GM18517 (cell line): ENCODE measurements around the gene RASGRP2.
"Not testable (repeated sequence)": the region's sequence is repeated elsewhere in the genome, so short reads cannot be mapped to it uniquely, and the experiment has no call there.

Source experiments
- ATAC-seq: cut with Tn5 transposase; IDR thresholded peaks from one replicate; pipeline ENCODE4 v1.9.1; 2021; ENCODE audit warnings: mild to moderate bottlenecking, moderate library complexity; ENCODE audit not compliant: unreplicated experiment

RASGRP2 gene

DNA sequence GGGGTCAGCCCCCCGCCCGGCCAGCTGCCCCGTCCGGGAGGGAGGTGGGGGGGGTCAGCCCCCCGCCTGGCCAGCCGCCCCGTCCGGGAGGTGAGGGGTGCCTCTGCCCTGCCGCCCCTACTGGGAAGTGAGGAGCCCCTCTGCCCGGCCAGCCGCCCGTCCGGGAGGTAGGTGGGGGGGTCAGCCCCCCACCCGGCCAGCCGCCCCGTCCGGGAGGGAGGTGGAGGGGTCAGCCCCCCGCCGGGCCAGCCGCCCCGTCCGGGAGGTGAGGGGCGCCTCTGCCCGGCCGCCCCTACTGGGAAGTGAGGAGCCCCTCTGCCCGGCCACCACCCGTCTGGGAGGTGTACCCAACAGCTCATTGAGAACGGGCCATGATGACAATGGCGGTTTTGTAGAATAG lies 42.0 kb downstream of the RASGRP2 start:
- not testable (repeated sequence) for ATAC-seq

DNA sequence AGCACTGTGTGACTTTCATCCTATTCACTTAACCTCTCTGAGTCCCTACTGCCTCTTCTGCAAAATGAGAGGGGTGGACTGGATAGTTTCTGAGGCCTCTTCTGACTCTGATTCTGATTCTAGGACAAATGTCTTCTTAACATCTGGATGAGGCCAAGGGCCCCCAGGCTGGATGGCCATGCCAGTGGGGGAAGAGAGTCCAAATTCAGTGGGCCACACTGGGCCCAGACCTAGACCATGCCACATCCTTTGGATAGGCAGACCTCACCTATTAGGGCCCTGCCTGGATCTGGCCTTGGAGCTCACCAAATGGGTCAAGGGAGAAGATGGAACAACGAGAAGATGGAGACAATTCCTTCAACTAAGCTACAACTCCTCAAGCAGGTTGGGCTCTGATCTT lies 45.5 kb downstream of the RASGRP2 start:
- ATAC-seq, result no peak

DNA sequence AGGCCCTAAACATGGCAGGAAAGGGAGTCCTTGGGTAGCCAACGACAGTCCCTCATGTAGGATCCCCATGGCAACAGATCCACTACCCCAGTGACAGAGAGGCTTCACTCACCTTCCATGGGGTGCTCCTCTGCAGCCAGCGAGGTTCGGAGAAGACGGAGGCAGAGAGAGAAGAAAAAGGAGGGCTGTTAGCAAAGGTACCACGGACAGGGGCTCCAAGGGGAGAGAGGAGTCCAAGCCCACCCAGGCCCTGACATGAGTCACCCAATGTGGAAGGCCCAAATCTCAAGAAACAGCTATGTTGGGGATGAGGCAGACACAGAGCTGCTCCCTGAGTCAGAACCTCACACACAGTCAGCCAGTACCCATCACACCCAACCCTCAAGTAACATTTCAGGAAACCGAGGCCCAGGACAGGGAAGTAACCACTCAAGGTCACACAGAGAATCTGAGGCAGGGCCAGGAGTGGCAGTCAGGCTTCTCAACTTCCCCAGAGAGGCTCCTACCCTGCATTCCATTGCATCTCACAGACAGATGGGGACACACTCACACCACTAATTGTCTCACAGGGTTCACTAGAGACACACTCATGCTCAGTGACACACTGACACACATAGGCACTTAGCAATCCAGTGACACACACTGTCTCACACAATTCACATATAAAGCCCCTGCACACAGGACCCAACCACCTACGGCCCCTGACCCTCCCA lies 46.1 kb downstream of the RASGRP2 start:
- ATAC-seq, result no peak

DNA sequence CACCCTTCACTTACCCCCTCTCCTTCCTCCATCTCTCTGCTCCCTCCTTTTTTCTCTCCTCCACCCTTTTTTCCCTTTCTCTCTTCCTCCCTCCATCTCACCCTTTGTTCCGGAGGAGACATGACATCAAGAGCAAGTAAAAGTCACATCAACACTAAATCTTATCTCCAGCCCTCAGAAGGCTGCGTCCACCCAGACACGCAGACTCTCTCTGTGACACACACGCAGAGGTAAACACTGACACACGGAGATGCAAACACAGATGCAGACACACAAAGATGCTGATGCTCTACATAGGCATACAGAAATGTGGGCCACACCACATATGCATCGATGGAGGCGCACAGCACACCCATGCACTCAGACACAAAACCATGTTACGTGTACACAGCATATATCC lies 47.9 kb downstream of the RASGRP2 start:
- ATAC-seq, result no peak

DNA sequence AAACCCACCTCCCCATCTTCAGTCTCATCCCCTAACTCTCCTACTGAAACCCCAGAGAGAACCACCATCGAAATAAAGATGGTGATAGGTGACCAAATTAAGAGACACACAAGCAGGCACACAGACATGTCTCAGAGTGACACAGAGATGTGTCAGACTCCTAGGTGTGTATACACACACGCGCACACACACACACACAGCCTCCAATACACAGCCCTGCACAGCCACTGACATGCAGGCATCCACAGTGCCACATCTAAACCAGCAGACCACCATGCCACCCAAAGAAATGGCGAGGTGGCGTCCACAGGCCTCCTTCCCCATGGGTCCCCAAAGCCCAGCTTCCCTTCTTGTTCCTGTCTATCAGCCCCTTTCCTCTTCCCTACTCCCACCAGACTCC lies 48.4 kb downstream of the RASGRP2 start:
- no peak for ATAC-seq

DNA sequence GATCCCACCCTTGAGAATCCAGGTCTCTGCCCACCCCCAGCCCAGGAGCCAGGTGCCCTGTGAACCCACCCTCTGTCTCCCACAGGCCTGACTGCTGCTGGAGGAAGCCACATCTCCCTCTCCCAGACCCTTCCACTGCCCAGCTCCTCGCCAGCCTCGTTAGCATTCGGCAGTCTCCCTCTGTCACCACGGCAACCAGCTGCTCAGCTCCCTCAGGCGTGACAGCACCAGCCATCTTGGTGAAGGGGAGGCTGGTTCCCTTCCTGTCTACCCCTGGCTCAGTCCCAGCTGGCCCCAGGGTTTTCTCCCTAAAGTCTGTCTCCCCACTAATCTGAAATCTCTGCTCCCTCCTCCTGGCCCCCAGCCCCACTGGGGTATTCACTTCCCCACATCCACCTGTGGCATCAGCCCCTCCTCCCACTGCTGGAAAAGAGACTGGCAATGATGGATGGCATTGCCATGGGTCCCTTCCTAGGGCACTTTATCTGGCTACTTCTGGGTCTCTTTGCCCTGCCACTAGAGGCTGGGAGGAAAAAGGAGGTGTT lies 49.0 kb downstream of the RASGRP2 start:
- no peak for ATAC-seq

DNA sequence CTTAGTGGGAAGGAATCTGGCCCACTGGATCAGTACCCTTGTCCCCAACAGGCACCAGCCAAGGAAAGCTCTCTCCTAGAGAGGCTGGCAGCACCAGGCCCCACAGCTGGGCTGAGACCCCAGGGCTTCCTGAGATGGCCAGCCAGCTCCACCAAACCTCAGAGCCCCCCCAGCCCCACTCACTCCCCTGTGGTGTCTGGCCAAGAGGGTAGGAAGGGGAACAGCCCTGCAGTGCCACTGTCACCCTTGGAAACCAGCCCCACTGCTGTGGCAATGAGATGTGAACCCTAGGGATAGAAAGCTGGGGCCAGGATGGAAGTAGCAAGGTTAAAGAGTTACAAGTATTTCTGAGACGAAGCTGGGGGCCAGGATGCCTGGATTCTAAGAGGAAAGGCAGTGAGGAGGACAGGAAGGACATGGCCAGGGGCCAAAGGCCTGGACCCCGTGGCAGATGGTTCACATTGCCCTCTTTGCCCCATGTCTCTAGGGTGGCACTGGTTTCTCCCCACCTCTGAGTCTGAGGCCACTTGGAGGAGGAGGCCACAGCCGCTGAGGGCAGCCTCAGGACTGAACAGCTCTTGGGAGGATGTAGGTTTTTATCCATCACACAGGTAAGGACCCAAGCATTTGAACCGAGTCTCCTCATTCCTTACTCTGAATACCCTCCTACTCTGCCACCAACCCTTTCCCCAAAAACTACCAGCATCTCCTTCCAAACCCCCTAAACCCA lies 49.8 kb downstream of the RASGRP2 start:
- no peak for ATAC-seq

DNA sequence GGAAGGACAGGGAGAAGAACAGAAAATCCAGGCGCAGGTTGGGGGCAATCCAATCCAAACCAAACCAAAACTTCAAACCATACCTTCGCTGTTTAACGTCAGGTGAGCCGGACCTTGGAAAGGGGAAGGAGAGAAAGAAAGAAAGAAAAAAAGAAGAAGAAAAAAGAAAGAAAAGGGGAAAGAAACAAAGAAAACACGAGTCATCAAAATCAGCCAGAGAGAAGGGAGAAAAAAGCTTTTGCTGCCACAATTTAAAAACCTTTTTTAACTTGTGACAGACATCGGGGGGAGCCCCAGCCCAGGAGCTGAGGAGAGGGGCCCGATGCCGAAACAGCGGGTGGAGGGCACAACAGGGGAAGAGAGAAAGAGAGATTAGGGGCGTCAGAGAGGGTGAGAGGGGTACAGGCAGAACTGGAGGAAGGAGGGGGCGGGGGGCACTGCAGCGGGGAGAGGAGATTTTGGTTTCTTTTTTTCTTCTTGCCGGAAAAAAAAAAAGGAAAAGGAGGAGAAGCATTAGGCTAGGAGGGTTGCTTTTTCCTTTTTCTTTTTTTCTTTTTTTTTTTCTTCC lies 51.1 kb downstream of the RASGRP2 start:
- no peak for ATAC-seq

DNA sequence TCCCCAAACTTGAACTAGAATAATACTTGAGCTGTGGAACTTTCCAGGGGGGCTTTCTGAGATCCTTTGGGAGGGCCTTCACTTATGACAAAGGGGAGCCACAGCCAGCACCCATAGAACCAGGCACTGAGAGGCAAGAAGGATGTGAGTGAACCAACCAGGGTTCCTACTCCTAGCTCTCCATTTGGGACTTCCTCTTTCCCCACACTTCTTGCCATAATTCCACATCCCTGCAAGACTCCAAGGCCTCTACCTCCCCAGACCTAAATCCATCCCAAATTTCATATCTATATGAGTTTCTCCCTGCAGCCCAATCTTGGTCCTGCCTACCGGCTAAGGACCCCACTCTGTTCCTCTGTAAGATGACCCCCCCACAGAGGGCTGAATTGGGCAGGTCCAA lies 52.4 kb downstream of the RASGRP2 start:
- no peak for ATAC-seq

DNA sequence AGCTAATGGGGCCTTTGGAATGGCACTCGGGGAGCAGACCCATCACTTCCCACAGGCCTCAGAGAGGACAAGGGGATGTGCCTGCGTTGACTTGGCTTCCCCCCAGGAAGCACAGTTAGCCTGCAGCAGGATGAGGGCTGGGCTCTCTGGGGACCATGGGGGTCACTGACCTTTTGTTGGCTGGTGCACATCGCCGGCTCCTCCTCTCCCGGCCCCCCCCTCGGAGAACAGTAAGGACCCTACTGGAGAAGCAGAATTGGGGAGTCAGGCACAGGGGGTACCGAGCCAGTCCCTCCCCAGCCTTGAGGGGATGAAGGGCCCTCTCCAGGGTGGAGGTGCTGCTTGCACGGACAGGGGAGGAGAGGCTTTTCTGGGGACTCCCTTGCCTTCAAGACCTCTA lies 53.7 kb downstream of the RASGRP2 start:
- ATAC-seq, result no peak

DNA sequence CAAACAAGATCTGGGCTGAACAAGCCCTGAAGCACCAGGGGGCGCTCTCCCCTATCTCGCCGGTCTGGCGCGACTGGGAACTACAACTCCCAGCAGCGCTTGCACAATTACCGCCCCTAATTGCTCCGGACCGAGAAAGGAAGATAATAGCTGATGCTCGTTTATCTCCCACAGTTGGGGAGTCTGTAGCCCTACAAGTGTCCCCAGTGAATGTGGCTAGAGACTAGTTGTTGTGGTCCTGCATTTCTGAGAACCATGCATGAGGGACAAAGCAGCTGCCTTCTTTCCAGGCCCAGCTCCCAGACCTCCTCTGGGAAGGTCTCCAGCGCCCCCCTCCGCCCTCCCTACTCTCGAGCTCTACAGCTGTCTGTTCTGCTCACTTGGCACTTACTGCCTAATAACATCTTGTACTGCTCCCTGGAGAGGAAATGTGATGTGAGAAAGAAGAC lies 55.4 kb downstream of the RASGRP2 start:
- ATAC-seq, result no peak

DNA sequence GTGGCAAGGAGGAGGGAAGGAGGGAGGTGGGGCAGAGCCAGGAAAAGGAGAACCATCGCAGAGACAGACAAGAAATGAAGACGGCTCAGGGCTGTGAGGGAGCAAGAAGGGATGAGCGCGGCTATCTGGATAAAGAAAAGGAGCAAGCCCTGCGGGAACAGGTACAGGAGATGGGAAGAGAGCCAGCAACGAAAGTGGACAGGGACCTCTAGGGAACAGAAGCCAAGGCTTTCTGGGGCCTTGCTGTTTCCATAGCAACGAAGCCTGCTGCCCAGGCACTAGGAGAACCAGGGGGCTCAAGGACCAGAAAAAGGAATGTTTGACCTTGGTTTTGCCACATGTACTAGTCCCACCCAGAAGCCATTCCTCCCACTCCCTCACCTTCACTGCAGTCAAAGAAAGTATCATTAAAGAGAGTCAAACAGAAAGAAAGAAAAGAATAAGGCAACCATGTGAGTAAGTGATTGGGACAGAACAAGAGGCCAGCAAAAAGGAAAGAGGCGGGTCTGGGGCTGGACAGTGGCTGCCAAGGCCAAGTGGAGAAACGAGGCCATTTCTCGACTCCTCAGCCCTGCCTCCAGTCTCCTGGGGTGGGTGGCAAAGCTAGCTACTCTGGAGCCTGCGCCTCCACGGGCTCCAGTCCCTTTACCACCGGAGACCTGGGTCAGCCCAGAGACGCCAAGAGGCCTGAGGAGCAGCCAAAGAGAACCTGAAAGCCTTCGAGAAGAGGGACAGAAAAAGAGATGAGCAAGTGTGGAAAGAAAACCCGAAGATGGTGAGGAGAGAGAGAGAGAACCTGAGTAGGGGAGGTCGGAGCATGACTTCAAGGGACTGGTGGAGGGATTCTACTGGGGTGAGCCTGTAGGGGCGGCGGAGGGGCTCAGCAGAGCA lies 56.1 kb downstream of the RASGRP2 start:
- no peak for ATAC-seq

DNA sequence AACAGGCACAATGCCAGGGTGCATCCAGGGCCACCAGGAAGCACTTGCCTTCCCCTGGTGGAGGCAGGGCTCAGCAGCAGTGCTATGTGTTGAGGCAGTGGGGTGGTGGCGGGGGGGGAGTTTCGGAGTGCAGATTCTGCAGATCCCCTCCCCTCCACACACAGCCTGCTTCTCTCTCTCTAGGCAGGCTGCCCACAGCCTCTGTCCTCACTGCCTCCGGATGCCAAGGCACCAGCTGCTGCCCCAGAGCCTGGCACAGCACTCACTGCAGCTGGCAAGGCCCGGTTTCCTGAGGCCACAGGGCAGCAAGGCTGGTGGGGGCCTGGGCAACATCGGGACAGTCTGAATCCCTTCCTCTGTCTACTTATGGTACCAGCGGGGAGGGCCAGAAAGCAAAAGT lies 56.7 kb downstream of the RASGRP2 start:
- no peak for ATAC-seq

DNA sequence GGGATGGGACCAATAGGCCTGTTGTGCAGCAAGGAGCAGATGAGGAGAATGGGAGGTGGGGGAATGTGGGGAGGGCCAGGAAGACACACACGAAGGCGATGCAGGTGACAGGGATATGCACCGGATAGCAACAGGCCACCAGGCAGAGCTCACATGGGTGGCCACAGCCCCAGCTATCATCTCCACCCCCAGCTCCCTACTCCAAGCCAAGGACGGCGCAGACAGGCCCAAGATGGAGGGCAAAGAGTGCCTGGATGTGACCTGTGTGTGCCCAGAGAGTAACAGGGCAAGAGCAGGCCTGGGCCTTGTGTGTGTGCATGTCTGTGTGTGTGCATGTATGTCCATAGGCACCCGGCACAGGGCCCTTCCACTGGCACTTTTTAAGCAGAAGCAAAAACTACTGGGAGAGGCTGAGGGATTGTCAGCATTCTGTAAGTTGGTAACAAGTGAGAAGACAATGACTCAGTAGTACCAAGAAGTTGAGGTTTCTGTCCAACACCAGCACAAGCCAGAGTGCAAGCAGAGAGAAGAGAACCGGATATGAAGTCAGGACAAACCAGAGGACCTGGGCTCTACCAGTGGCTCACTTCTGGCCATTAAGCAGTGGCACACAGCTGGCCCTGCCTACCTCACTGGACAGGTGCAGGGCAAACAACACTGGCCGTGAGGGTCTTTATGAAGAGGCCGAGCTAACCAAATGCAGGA lies 57.3 kb downstream of the RASGRP2 start:
- ATAC-seq, result no peak

DNA sequence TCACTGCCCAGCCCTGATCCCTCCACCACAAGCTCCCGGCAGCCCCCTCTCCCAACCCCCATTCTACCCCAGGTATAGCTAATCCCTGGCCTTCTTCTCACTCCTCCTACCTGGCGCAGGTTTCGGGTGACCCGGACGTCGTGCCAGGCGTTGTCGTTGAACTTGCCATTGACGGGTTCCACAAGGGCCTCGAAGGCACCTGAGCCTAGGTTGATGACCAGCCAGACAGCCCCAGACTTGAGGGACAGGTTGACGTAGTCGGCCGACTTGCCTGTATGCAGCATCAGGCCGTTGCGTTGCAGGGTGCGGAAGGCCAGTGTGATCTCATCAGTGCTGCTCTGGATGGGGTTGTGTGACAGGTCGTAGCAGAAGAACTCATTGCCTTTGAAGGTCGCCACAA lies 58.4 kb downstream of the RASGRP2 start:
- no peak for ATAC-seq

DNA sequence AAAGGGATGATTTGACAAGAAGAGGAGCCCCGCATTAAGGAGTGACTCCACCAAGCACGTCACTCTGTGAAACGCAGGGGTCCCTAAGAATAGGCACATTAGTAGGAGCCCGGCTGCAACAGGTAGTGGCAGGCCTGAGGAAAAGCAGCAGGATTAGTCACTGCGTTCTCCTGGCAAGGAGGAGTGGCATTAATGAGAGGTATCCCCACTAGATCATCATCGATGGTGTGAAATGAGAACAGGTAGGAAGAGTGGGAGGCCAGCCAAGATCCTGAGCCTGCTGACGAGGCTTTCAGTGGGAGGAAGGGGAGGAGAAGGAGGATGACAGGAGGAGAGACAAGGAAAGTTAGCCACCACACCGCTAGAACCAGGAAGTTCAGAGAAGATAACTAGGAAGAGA lies 59.6 kb downstream of the RASGRP2 start:
- ATAC-seq, result no peak

DNA sequence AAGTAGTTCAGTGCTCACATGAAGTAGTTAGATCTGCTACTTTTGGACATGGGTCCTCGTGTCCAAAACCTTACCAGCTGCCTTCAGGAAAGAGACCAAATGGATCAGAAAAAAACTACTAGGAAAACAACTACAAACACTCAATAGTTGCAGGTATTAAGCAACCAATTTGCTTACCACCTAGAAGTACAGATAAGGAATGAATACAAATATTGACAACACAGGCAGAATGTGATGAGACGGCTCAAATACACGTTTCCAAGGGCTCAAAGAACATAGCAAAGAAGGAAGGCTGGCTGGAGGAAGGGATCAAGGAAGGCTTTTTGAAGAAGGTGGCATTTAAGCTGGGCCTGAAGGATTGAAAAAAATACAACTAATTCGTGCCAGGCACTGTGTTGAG lies 62.8 kb downstream of the RASGRP2 start:
- ATAC-seq, result no peak

DNA sequence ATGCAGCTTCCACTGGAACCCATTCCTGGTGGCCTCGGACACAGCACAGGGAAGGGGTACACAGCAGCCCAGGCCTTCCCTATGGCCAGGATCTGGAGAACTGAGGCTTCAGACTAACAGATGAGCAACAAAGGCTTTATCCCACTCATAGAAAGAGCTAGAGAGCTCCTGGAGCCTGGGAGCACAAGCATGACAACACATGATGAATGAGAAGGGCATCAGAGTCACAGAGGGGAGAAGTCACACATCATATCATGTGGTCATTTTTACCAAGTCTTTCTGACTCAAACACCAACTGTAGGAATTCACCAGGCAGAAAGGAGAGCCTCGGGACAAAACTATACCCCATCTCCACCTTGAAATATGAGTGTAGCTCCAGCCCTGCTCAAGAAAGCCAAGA lies 64.1 kb downstream of the RASGRP2 start:
- ATAC-seq, result no peak

DNA sequence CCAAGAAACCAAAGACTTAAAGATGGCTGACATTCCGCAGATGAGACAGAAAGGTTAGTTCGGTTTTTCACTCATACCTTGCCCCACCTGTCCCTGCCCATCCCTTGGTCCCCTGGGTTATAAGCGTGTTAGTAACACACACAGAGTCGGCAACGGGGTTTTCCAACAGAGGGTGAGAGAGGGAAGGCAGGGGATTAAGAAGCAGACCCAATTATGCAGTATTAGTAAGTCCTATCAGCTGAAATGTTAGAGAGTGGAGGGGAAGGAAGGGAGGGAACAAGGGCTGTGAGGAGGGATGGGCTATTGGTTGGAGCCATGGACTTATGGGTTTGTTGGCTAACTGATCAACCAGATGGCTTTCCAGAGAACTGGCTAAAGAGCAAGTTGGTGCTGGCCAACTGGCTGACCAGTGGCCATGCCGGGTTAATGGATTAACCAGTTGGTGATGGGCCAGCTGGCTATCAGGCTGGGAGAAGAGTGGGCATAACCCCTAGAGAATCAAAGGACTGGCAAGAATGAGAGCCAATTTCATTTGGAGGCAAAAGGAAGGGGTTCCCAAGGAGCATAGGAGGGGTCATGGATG lies 66.4 kb downstream of the RASGRP2 start:
- no peak for ATAC-seq
